Psoas muscle (tissue), 8 donors: ENCODE measurements around the gene MIAT. TPM values are rescaled to one million over a fixed set of nuclear protein-coding genes. Genes with fewer than 3 reads are reported as not detected.

Experiments used
- ATAC-seq, 4 donors: fragments of 200-7000 bp; cut with Tn5 transposase; one replicate each; pipeline ENCODE4 v1.9.1; 2020; ENCODE audit warnings: moderate library complexity in 3 of 4, mild to moderate bottlenecking in 2 of 4
- DNase-seq, 2 donors: peaks; one replicate each; pipeline ENCODE4 v3.0.0-alpha.2; 2020
- H3K27ac ChIP-seq: fragments of 200-600 bp; one replicate; pipeline ENCODE4 v1.8.0; 2022
- H3K27me3 ChIP-seq, 3 donors: fragments of 200-600 bp in 1 of 3; one replicate each; pipeline versions ENCODE4 v1.6.1 to v1.8.0; 2013 to 2022; ENCODE audit warnings: low read length in 2 of 3, mild to moderate bottlenecking in 2 of 3, moderate library complexity in 1 of 3; ENCODE audit not compliant: insufficient read depth in 3 of 3
- H3K36me3 ChIP-seq, 2 donors: fragments of 200-600 bp in 1 of 2; one replicate each; pipeline versions ENCODE4 v1.6.1 to v1.8.0; 2013 to 2022; ENCODE audit warnings: low read depth in 1 of 2, mild to moderate bottlenecking in 1 of 2, moderate library complexity in 1 of 2; ENCODE audit not compliant: insufficient read depth in 1 of 2
- H3K4me1 ChIP-seq: fragments of 200-600 bp; one replicate; pipeline ENCODE4 v1.8.0; 2022
- H3K4me3 ChIP-seq: fragments of 200-600 bp; one replicate; pipeline ENCODE4 v1.8.0; 2022; ENCODE audit warnings: mild to moderate bottlenecking
- H3K9me3 ChIP-seq: fragments of 200-600 bp; one replicate; pipeline ENCODE4 v1.8.0; 2022
- CTCF ChIP-seq: fragments of 200-600 bp; IDR thresholded peaks from one replicate; pipeline ENCODE4 v1.8.0; 2022; ENCODE audit warnings: antibody characterized with exemption
- WGBS, 3 donors: extraction: QIAGEN DNeasy Blood & Tissue Kit; methylation state at CpG; one replicate each; pipeline versions ENCODE4 v1.1.6 to v1.1.7; 2013; 5-methylcytosine and 5-hydroxymethylcytosine counted together
- intact Hi-C, 2 donors: fragments of 100-400 bp; cut with DNase I; formaldehyde crosslinking; loops; one replicate each; pipeline versions ENCODE4 v1.11.0 to v1.14.2; 2022
- polyA plus RNA-seq, 3 donors: library from polyadenylated mRNA; stranded (reverse); fragments of 200-250 nt; gene quantifications; one replicate each; pipeline ENCODE4 v1.2.3, GENCODE V29; 2013
- total RNA-seq, 4 donors: library from RNA; stranded (reverse); fragmentation: NEBNext Ultra II Directional in 2 of 4; extraction: Animal tissue kit (Norgen Biotek cat#: 25700) in 2 of 4; gene quantifications; one replicate each; pipeline versions ENCODE4 v1.2.1 to v1.2.4, GENCODE V29; 2021 to 2023
- donor health status: healthy with polysubstance abuse.
- donor health status: DM: no; HTN: no; CAD: no; lungs with moderate emphysema.
- donor health status: Bipolar disorder and iron deficiency.
- donor health status: healthy.
- donor health status: DM: yes; HTN: yes; CAD: no.
- donor health status: DM: no; HTN: no; CAD: no.
- donor health status: DM: no; HTN: no; CAD: no.
- donor health status: DM: yes; HTN: yes; CAD: no.

The MIAT gene
- total and polyA plus RNA-seq, 7 donors, result 0.04 to 0.59 (median 0.30) TPM

GRCh38 chr22:26724414-26724813 lies 67.0 kb downstream of the MIAT start:
- Histone ChIP-seq H3K36me3 (peaks cover 0 to 24% of the 10 kb centered on the region in 2 donors), H3K4me3 (no peak overlapping the region), H3K27ac (no peak overlapping the region), H3K27me3 (no peaks in the 10 kb centered on the region), H3K9me3 (no peaks in the 10 kb centered on the region), H3K4me1 (no peaks in the 10 kb centered on the region)
- TF ChIP-seq CTCF, result no peak
- ATAC-seq, result no peak
- no peak for DNase-seq
- 94 to 96% (median 95%) methylated on average over 6 of the region's 6 CpGs for WGBS, 3 donors
- intact Hi-C loops, result no loop called here

- DNase-seq (no peak), ATAC-seq (no peak)
- no peaks in the 10 kb centered on the region for H3K9me3 ChIP-seq
- H3K4me3 ChIP-seq, result no peak overlapping the region
- WGBS, 3 donors, result 97 to 98% (median 98%) methylated on average over 3 of the region's 3 CpGs
- no peak overlapping the region for H3K27ac ChIP-seq
- no peaks in the 10 kb centered on the region for H3K27me3 ChIP-seq
- H3K36me3 ChIP-seq, result peaks cover 0 to 24% of the 10 kb centered on the region in 2 donors
- intact Hi-C loops, result no loop called here
- H3K4me1 ChIP-seq, result no peaks in the 10 kb centered on the region
- TF ChIP-seq CTCF, result no peak
These were observed 67.8 kb downstream of the MIAT start for GRCh38 chr22:26725012-26725676.

Other genes starting within 250 kb of the MIAT start
- gene ASPHD2, start 228.3 kb upstream of the MIAT start, total RNA-seq, result under 1 TPM in 3 of 4 donors, not detected in 1; 0.08 to 0.24 (median 0.20) TPM
- gene ASPHD2, start 228.3 kb upstream of the MIAT start, polyA plus RNA-seq, result under 1 TPM; 0.04 to 0.38 (median 0.07) TPM
- 10 to 100 TPM in 3 of 4 donors, 1 to 10 TPM in 1; 7.4 to 12.5 (median 10.4) TPM for gene HPS4, start 173.8 kb upstream of the MIAT start, total RNA-seq
- 10 to 100 TPM in 1 of 3 donors, 1 to 10 TPM in 2; 5.8 to 13.9 (median 6.4) TPM for gene HPS4, start 173.8 kb upstream of the MIAT start, polyA plus RNA-seq
- gene SRRD, start 173.7 kb upstream of the MIAT start, total RNA-seq, result 10 to 100 TPM; 25.4 to 36.6 (median 28.9) TPM
- gene SRRD, start 173.7 kb upstream of the MIAT start, polyA plus RNA-seq, result 10 to 100 TPM; 36.1 to 51.2 (median 38.3) TPM
- 10 to 100 TPM; 29.1 to 48.6 (median 33.5) TPM for gene TFIP11, start 145.1 kb upstream of the MIAT start, total RNA-seq
- gene TFIP11, start 145.1 kb upstream of the MIAT start, polyA plus RNA-seq, result 10 to 100 TPM; 28.8 to 56.1 (median 37.8) TPM
- gene TPST2, start 67.5 kb upstream of the MIAT start, total RNA-seq, result 10 to 100 TPM; 22.1 to 41.3 (median 28.5) TPM
- 10 to 100 TPM; 30.5 to 76.4 (median 46.9) TPM for gene TPST2, start 67.5 kb upstream of the MIAT start, polyA plus RNA-seq
- gene CRYBB1, start 39.6 kb upstream of the MIAT start, total RNA-seq, result under 1 TPM in 3 of 4 donors, not detected in 1; 0.22 to 0.25 (median 0.25) TPM
- gene CRYBB1, start 39.6 kb upstream of the MIAT start, polyA plus RNA-seq, result under 1 TPM in 2 of 3 donors, not detected in 1; 0.14 to 0.21 TPM
- not detected for gene CRYBA4, start 35.6 kb upstream of the MIAT start, total RNA-seq
- gene CRYBA4, start 35.6 kb upstream of the MIAT start, polyA plus RNA-seq, result not detected